NCI-H1694 treated with DMSO at 0.1 percent for 48 hours (cell line): ENCODE data around the gene SPIB.
A peak's percentile ranks its signal among the peaks of the same experiment; 100 is the strongest.
"Not testable (repeated sequence)": the region's sequence is repeated elsewhere in the genome, so short reads cannot be mapped to it uniquely, and the experiment has no call there.

Experiments
- DNase-seq: peaks from one replicate; lab custom pipeline; 2025; lab: John Stamatoyannopoulos, UW

Gene SPIB

DNA sequence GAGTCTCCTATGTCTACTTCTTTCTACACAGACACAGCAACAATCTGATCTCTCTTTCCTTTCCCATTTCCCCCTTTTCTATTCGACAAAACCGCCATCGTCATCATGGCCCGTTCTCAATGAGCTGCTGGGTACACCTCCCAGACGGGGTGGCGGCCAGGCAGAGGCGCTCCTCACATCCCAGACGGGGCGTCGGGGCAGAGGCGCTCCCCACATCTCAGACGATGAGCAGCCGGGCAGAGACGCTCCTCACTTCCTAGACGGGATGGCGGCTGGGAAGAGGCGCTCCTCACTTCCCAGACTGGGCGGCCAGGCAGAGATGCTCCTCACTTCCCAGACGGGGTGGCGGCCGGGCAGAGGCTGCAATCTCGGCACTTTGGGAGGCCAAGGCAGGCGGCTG, 27.8 kb upstream of the SPIB start:
- not testable (repeated sequence) for DNase-seq

DNA sequence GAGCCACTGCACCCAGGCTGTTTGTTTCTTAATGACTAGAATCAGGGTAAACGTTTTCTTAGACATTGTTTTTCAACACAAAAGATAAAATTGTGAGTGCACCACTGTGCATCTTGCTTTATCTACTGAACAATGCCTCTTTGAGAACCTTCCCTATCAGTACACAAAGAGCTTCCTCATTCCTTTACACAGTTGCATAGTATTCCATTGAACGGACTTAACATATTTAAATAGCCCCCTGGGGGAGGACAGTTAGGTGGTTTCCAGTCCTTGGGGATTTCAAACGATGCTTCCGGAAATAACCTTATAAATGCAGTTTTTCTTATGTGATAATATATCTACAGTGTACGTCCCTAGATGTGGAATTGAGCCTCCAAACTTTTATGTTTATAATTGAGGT, 26.0 kb upstream of the SPIB start:
- DNase-seq: no peak

DNA sequence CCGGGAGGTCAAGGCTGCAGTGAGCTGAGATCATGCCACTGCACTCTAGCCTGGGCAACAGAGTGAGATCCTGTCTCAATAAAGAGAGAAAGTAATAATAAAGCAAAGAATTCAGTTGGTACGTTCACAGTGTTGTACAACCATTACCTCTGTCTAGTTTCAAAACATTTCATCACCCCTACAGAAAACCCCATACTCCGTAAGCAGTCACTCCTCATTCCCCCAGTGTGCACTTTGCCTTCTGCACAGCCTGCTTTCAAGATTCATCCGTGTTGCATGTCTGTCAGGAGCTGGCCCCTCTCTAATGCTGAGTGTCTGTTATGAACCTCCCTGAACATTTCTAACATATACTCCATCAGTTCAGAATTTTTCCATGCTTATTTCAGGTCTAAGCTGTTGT, 25.1 kb upstream of the SPIB start:
- no peak for DNase-seq

DNA sequence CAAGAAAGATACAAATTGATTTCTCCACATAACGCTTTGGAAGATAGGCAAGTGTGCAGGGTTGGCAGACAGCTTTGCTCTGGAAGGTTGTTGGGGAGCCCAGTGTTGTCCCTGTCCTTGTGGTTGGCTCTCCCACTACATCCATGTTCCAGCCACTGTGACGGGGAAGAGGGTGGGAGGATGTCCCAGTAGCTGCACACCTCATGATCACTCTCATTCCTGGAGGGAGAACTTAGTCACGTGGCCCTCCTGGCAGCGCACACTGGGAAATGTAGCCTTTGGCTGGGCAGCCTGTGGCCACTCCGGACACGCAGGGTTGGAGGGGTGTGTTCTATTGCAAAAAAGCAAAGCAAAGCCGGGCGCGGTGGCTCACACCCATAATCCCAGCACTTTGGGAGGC, 24.7 kb upstream of the SPIB start:
- no peak for DNase-seq

DNA sequence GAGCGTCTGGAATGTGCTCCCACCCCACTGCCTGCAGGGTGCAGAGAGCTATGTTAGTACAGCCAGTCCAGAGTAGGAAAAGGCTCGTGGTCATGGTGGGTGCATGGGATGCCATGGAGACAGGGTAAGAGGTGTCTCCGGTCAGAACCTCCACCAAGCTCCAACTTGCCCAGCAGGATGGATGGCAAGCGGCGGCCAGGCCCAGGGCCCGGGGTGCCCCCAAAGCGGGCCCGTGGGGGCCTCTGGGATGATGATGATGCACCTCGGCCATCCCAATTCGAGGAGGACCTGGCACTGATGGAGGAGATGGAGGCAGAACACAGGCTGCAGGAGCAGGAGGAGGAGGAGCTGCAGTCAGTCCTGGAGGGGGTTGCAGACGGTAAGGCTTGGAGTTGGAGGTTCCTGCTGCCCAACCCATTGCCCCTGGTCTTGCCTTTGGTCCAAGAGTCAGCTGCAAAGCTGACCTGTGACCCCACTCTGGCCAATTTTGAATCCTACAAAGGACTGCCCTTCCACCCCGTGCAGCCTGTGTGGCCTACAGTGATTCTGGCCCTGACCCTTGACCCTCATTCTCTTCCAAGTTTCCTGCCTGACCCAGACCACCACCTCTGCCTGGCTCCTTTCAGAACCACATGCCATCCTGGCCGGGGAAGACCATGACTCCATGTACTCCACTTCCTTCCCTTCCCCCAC, 19.9 kb upstream of the SPIB start:
- DNase-seq: no peak

DNA sequence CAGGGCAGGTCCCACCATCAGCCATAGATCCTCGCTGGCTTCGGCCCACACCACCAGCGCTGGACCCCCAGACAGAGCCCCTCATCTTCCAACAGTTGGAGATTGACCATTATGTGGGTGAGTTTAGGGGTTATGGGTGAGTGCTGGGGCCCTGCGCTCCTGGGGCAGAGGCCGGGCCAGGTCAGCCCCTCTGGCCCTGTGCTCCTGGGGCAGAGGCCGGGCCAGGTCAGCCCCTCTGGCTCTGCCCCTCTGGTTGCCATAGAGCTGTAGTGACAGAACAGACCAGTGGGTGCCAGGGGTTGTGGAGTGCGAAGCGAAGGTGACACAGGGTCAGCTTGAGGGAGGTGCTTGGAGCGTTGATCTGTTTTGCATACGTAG, 19.4 kb upstream of the SPIB start:
- DNase-seq: no peak

DNA sequence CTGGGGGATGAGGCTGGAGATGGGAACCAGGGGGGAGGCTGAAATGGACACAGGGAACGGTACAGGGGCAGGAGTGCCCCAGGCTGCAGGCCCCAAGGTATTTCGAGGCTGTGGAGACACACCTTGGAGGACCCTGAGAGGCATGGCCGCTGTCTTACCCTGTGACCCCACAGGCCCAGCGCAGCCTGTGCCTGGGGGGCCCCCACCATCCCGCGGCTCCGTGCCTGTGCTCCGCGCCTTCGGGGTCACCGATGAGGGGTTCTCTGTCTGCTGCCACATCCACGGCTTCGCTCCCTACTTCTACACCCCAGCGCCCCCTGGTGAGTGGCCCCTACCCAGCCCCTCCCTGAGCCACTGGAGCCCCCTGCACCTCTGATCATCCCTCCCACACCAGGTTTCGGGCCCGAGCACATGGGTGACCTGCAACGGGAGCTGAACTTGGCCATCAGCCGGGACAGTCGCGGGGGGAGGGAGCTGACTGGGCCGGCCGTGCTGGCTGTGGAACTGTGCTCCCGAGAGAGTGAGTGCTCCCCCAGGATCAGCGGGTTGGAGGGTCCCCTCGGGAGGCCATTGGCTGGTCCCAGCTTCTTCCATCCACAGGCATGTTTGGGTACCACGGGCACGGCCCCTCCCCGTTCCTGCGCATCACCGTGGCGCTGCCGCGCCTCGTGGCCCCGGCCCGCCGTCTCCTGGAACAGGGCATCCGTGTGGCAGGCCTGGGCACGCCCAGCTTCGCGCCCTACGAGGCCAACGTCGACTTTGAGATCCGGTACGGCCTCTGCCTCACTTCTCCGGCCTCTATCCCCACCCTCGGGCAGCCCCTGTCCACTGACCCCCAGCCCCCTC, 16.9 kb upstream of the SPIB start:
- no peak for DNase-seq

DNA sequence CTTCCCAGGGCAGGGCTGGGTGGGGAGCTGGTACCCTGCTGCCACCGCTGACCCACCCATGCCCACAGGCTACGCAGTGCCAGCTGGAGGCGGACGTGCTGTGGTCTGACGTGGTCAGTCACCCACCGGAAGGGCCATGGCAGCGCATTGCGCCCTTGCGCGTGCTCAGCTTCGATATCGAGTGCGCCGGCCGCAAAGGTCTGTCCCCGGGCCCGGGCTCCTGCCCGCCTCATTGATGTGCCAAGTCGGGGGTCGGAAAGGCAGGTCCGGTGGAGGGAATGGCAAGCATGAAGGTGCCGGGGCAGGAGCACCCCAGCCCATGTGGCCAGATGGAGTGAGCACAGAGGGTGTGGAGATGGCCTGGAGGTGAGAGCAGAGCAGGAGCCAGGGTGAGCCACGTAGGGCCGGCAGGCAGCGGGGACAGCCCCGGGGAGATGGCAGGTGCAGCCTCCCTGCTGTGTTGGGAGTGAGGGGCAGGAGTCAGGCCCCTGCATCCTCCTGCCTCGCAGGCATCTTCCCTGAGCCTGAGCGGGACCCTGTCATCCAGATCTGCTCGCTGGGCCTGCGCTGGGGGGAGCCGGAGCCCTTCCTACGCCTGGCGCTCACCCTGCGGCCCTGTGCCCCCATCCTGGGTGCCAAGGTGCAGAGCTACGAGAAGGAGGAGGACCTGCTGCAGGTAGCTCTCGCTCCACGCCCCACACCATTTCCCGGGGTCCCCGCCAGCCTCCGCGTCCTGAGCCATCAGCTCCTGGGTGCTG, 16.0 kb upstream of the SPIB start:
- DNase-seq: no peak

DNA sequence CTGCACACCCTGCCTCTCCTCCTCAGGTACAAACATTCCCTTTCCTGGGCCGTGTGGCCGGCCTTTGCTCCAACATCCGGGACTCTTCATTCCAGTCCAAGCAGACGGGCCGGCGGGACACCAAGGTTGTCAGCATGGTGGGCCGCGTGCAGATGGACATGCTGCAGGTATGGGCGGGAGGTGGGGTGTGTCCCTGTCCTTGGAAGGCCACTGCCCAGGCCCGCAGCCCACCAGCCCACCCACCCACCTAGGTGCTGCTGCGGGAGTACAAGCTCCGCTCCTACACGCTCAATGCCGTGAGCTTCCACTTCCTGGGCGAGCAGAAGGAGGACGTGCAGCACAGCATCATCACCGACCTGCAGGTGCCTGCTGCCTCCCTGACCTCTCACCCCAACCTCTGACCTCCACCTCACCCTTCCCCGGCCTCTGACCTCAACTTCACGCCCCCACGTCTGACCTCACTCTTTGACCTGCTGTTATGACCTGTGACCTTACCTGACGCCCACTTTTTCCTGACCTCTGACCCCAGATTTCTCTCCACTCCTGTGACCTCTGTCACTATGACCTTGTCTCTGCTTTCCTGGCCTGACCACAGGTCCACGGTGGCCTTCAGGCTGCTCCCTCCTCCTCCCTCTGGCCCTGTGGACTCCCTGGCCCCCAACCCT, 12.4 kb upstream of the SPIB start:
- no peak for DNase-seq

DNA sequence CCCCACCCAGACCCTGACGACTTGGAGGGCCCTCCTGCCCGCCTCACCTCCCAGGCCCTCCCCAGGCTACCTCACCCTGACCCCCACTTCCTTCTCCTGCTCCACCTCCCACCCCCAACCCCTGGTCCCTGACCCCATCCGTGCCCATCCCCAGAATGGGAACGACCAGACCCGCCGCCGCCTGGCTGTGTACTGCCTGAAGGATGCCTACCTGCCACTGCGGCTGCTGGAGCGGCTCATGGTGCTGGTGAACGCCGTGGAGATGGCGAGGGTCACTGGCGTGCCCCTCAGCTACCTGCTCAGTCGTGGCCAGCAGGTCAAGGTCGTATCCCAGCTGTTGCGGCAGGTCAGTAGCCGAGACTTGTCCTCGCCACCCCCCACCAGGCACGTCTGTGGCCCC, 11.9 kb upstream of the SPIB start:
- DNase-seq: no peak

DNA sequence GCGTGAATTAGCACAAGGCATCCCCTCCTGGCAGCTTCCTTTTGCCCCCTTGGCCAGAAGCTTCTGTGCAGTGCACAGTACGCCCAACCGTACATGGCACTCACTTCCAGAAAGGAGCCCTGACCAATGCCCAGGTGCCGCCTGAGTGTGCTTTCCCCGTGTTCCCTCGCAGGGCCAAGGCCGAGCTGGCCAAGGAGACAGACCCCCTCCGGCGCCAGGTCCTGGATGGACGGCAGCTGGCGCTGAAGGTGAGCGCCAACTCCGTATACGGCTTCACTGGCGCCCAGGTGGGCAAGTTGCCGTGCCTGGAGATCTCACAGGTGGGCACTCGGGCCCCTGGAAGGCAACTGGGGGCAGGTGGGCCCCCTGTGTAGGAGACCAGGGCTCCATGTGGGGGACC, 9.4 kb upstream of the SPIB start:
- DNase-seq: no peak

DNA sequence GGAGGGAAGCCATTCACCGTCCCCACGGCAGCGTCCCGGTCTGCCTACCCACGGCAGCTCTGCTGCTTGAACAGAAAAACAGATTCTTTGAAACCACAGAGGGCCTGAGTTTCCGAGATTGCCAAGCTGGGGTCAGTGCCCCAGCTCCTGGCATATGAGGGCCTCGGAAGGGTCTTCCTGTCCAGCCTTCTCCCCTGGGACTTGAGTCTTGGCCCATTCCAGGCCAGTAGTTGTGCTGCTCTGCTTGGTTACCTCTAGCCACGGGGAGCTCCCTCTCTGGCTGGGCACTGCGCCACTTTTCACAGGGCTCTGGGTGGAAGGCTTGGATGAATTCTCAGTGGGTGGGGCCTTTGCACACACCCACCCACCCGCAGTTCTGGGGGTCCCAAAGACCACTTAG, 8.6 kb upstream of the SPIB start:
- no peak for DNase-seq

DNA sequence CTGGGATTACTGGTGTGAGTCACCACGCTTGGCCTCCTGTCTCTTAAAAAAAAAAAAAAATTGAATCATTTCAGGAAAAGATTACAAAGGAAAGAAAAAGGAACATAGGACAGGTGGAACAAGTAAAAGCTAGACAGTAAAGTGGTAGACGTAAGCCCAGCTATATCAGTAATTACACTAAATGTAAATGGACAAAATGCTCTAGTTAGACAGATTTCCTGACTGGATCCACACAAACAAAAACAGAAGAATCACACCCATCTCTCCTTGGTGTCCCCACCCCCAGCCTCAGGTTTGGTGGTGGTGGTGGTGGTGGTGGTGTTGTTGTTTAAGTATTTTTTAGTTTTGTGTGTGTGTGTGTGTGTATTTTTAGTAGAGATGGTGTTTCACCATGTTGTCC, 6.3 kb upstream of the SPIB start:
- DNase-seq: no peak

DNA sequence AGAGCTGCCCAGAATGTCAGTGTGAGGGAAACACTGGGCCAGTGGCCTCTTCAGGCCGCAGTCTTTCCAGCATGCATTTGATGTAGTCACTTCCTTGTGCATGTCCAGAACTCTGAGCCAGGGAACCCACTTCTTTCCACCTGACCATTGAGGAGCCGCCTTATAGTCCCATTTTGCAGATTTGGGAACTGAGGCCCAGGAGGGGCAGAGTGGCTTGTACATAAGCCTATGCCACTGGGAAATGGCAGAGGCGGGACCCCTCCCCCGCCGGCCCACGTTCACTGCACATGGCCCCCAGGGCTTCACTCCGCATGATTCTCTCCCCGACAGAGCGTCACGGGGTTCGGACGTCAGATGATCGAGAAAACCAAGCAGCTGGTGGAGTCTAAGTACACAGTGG, 5.6 kb upstream of the SPIB start:
- DNase-seq: no peak

DNA sequence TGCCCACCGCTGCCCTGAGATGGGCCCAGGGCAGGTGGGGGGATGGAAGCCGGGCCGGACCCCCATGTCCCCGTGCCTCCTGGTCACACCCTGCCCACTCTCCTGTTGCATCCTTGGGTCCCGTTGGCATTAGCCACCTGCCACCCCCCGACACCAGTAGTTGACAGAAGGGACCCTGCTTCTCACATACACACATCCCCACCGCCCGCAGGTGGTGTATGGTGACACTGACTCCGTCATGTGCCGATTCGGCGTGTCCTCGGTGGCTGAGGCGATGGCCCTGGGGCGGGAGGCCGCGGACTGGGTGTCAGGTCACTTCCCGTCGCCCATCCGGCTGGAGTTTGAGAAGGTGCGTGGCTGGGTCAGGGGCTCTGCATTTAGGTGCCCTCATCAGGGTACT, 5.2 kb upstream of the SPIB start:
- DNase-seq: no peak

DNA sequence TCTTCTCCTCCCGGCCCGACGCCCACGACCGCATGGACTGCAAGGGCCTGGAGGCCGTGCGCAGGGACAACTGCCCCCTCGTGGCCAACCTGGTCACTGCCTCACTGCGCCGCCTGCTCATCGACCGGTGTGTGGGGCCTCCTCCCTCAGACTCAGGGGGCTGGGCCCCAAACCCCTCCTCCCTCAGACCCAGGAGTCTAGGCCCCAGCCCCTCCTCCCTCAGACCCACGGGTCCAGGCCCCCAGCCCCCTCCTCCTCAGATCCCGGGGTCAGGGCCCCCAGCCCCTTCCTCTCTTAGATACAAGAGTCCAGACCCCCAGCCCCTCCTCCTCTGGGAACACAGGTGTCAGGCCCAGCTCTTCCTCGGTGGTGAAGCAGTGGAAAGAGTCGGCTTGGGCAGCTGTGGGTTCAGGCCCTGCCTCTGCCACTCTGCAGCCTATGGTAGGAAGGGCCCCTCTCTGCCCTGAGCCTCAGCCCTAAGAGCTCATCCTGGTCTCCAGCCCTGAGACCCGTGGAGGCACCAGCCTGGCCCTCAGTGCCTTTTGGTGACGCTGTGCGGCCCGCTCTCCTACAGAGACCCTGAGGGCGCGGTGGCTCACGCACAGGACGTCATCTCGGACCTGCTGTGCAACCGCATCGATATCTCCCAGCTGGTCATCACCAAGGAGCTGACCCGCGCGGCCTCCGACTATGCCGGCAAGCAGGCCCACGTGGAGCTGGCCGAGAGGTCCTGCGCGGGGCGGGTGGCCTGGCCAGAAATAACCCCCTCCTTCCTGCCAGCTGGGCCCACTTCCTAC, 3.7 kb upstream of the SPIB start:
- peak; percentile 2 for DNase-seq

DNA sequence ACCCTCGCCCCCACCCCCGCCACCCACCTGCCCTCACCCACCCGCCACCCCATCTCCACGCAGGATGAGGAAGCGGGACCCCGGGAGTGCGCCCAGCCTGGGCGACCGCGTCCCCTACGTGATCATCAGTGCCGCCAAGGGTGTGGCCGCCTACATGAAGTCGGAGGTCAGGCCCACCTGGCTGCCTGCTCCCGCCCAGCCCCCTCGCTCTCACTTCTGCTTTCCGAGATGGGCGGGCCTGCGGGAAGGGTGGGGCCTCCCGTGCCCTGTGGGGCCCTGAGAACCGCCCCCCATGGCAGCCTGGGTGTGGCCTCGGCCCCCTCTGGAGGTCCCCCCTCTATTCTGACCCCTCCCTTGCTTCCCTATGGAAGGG, 3.1 kb upstream of the SPIB start:
- DNase-seq: no peak

DNA sequence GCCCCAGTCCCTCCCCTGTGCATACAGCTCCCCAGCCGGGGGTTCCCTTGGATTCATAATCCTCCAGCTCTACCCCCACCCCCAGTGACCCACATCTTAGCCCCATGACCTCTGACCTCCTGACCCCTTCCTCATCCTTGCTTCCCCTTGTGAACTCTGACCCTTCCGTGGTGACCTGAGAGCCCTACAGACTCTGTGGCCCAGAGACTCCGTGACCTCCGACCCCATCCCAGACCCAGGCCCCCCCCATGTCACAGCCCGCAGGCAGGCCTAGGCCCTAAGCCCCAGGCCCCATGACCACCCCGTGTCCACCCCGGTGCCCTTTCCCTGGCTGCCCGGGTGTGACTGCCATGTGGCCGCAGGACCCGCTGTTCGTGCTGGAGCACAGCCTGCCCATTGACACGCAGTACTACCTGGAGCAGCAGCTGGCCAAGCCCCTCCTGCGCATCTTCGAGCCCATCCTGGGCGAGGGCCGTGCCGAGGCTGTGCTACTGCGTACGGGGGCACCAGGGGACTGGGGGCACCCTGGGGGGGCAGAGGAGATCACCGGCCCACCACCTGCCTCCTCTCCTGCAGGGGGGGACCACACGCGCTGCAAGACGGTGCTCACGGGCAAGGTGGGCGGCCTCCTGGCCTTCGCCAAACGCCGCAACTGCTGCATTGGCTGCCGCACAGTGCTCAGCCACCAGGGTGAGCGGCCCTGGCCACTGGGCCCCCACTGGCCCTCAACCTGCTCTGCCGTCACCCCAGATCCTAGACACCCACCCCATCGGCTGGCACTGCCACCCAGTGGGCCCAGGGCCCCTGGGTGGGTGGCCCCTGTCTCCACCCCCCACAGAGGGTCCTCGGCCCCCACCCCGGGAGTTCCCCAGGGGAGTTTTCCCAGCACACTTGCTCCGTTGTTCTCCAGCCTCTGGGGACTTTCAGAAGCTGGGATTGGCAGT, 2.4 kb upstream of the SPIB start:
- no peak for DNase-seq

DNA sequence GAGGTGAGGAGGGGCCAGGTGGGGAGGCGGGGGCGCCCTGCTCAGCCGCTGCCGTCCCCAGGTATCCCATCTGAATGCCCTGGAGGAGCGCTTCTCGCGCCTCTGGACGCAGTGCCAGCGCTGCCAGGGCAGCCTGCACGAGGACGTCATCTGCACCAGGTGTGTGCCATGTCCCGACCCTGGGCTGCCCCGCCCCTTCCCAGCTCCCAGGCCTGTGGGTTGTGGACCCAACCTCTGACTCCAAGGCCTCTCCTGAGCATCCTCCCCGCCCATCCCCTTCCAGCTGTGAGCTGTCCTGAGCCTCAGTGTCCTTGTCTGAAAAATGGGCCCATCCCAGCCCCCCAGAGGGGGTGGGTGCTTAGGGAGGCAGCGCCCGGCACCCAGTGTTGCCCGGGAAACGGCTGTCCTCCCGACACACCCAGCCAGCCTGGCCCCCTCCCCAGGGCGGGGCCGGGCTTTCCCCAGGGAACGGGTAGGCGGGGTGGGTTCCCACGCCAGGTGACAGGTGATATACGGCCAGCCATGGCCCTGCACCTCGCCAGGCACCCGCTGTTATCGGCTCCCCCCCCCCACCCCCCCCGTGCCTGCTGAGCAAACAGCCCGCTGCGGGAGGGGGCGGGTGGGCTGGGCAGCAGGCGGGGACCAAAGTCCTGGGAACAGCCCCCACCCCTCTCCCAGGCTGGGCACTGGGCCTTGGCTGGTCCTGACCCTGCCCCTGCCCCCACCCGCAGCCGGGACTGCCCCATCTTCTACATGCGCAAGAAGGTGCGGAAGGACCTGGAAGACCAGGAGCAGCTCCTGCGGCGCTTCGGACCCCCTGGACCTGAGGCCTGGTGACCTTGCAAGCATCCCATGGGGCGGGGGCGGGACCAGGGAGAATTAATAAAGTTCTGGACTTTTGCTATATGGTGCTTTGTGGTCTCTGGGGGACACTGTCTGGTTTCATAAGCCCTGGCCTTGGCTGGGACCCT, 1.3 kb upstream of the SPIB start:
- no peak for DNase-seq
